ACC112 (cell line): ENCODE data around the gene RASAL3.

ENCODE experiments used
- H2AFZ ChIP-seq: fragments of 200-600 bp; sonication (generic); one replicate; pipeline ENCODE4 v1.6.0; 2017; ENCODE audit warnings: antibody characterized with exemption, low read length; ENCODE audit not compliant: unreplicated experiment
- H3K27ac ChIP-seq: fragments of 200-600 bp; sonication (generic); 2 replicates; pipeline ENCODE4 v1.5.1; 2014; ENCODE audit warnings: low read depth, mild to moderate bottlenecking, antibody characterized with exemption, low read length, moderate library complexity
- H3K27me3 ChIP-seq: fragments of 200-600 bp; sonication (generic); 2 replicates; pipeline ENCODE4 v1.6.1; 2014; ENCODE audit warnings: mild to moderate bottlenecking, antibody characterized with exemption, low read length, moderate library complexity, mixed read lengths; ENCODE audit not compliant: insufficient read depth
- H3K36me3 ChIP-seq: fragments of 200-600 bp; sonication (generic); 2 replicates; pipeline ENCODE4 v1.6.1; 2016; ENCODE audit warnings: mild to moderate bottlenecking, antibody characterized with exemption, low read length, moderate library complexity, mixed read lengths; ENCODE audit not compliant: insufficient read depth
- H3K4me1 ChIP-seq: fragments of 200-600 bp; sonication (generic); one replicate; pipeline ENCODE4 v1.6.1; 2016; ENCODE audit warnings: low read length, mixed read lengths; ENCODE audit not compliant: insufficient read depth, unreplicated experiment, control insufficient read depth
- H3K4me3 ChIP-seq: fragments of 200-600 bp; sonication (generic); 2 replicates; pipeline ENCODE4 v1.5.1; 2014; ENCODE audit warnings: mild to moderate bottlenecking, low read depth, low read length
- H3K79me2 ChIP-seq: fragments of 200-600 bp; sonication (generic); one replicate; pipeline ENCODE4 v1.6.0; 2016; ENCODE audit warnings: low read length; ENCODE audit not compliant: control insufficient read depth, unreplicated experiment, insufficient read depth

RASAL3 gene

GRCh38 chr19:15430526-15431120, 33.7 kb downstream of the RASAL3 start:
- H3K4me3 ChIP-seq: peak overlapping the region; percentile 83; the same call in 1 of the 2 replicates
- H3K4me1 ChIP-seq: peaks cover 3% of the 10 kb centered on the region
- no peak overlapping the region for H3K27ac ChIP-seq
- H3K27me3 ChIP-seq: no peaks in the 10 kb centered on the region
- peaks cover 12% of the 10 kb centered on the region; the same call in 1 of the 2 replicates for H3K36me3 ChIP-seq
- peaks cover 36% of the 10 kb centered on the region for H3K79me2 ChIP-seq
- no peak overlapping the region for H2AFZ ChIP-seq

GRCh38 chr19:15429825-15430467, 34.4 kb downstream of the RASAL3 start:
- Histone ChIP-seq H3K79me2 (peaks cover 36% of the 10 kb centered on the region), H3K4me3 (no peak overlapping the region; the same call in 1 of the 2 replicates), H3K27ac (no peak overlapping the region), H3K27me3 (no peaks in the 10 kb centered on the region), H2AFZ (no peak overlapping the region), H3K4me1 (peaks cover 3% of the 10 kb centered on the region), H3K36me3 (peaks cover 12% of the 10 kb centered on the region; the same call in 1 of the 2 replicates)

GRCh38 chr19:15428956-15429824, 35.2 kb downstream of the RASAL3 start:
- Histone ChIP-seq H3K79me2 (peaks cover 36% of the 10 kb centered on the region), H2AFZ (no peak overlapping the region), H3K4me3 (no peak overlapping the region), H3K27ac (no peak overlapping the region), H3K27me3 (no peaks in the 10 kb centered on the region), H3K36me3 (peaks cover 18% of the 10 kb centered on the region; the same call in 1 of the 2 replicates), H3K4me1 (peaks cover 3% of the 10 kb centered on the region)

- Histone ChIP-seq H3K36me3 (peaks cover 29% of the 10 kb centered on the region; the same call in 1 of the 2 replicates), H3K79me2 (peaks cover 36% of the 10 kb centered on the region), H3K27ac (no peak overlapping the region)
These were observed 36.3 kb downstream of the RASAL3 start for GRCh38 chr19:15427991-15428471.

GRCh38 chr19:15427350-15427700, 37.0 kb downstream of the RASAL3 start:
- no peak overlapping the region for H2AFZ ChIP-seq
- H3K27ac ChIP-seq: no peak overlapping the region
- H3K4me3 ChIP-seq: no peak overlapping the region
- H3K4me1 ChIP-seq: peaks cover 3% of the 10 kb centered on the region
- H3K79me2 ChIP-seq: peaks cover 36% of the 10 kb centered on the region
- H3K27me3 ChIP-seq: no peaks in the 10 kb centered on the region
- H3K36me3 ChIP-seq: peaks cover 31% of the 10 kb centered on the region; the same call in 1 of the 2 replicates

More at GRCh38 chr19:15427991-15428471, 36.3 kb downstream of the RASAL3 start:
- Histone ChIP-seq H3K4me3 (no peak overlapping the region), H2AFZ (no peak overlapping the region), H3K4me1 (peaks cover 3% of the 10 kb centered on the region), H3K27me3 (no peaks in the 10 kb centered on the region)

GRCh38 chr19:15426485-15427349, 37.6 kb downstream of the RASAL3 start:
- Histone ChIP-seq H3K36me3 (peaks cover 31% of the 10 kb centered on the region; the same call in 1 of the 2 replicates), H3K4me1 (peaks cover 3% of the 10 kb centered on the region)

GRCh38 chr19:15425321-15425950, 38.9 kb downstream of the RASAL3 start:
- no peaks in the 10 kb centered on the region for H3K27me3 ChIP-seq
- H3K79me2 ChIP-seq: peaks cover 17% of the 10 kb centered on the region
- peaks cover 31% of the 10 kb centered on the region; the same call in 1 of the 2 replicates for H3K36me3 ChIP-seq
- H2AFZ ChIP-seq: no peak overlapping the region
- H3K4me3 ChIP-seq: no peak overlapping the region
- no peaks in the 10 kb centered on the region for H3K4me1 ChIP-seq
- no peak overlapping the region for H3K27ac ChIP-seq

More at GRCh38 chr19:15426485-15427349, 37.6 kb downstream of the RASAL3 start:
- H3K27me3 ChIP-seq: no peaks in the 10 kb centered on the region
- H3K79me2 ChIP-seq: peaks cover 30% of the 10 kb centered on the region
- H3K4me3 ChIP-seq: no peak overlapping the region
- no peak overlapping the region for H3K27ac ChIP-seq
- H2AFZ ChIP-seq: no peak overlapping the region

GRCh38 chr19:15424692-15425272, 39.6 kb downstream of the RASAL3 start:
- Histone ChIP-seq H3K4me3 (no peak overlapping the region), H3K27me3 (no peaks in the 10 kb centered on the region), H3K79me2 (peaks cover 11% of the 10 kb centered on the region), H2AFZ (no peak overlapping the region), H3K4me1 (no peaks in the 10 kb centered on the region), H3K36me3 (peaks cover 31% of the 10 kb centered on the region; the same call in 1 of the 2 replicates), H3K27ac (no peak overlapping the region)

- H3K4me1 ChIP-seq: no peaks in the 10 kb centered on the region
- no peak overlapping the region for H3K4me3 ChIP-seq
- no peak overlapping the region for H3K27ac ChIP-seq
- no peaks in the 10 kb centered on the region for H3K27me3 ChIP-seq
- peaks cover 5% of the 10 kb centered on the region for H3K79me2 ChIP-seq
- H2AFZ ChIP-seq: no peak overlapping the region
- H3K36me3 ChIP-seq: peaks cover 31% of the 10 kb centered on the region; the same call in 1 of the 2 replicates
These were observed 40.2 kb downstream of the RASAL3 start for GRCh38 chr19:15424121-15424520.
